K562 (cell line): ENCODE measurements around the gene ADIPOQ. TPM values are rescaled to one million over a fixed set of nuclear protein-coding genes. Genes with fewer than 3 reads are reported as not detected.

Source experiments
- ATAC-seq: fragments of 200-7000 bp; cut with Tn5 transposase; 3 replicates; pipeline ENCODE4 v1.9.1; 2020; ENCODE audit warnings: moderate library complexity
- BruUV-seq: library from RNA; stranded (reverse); fragments of 400-500 nt; replicated peaks from 2 replicates; lab custom pipeline; 2021; lab: Mats Ljungman, UMichigan
- CTCF ChIA-PET: fragments of 300-600 bp; formaldehyde crosslinking; extraction: SDS; loops from one replicate; lab custom pipeline; 2021; ENCODE audit warnings: low intra/inter-chr PET ratio; lab: Yijun Ruan, JAX
- POLR2A ChIA-PET: fragments of 300-600, 350-650 bp; sonication (Branson Sonifier 250); formaldehyde crosslinking; extraction: SDS; loops from one replicate; lab custom pipeline; 2021; ENCODE audit warnings: antibody characterized with exemption, inconsistent platforms; lab: Yijun Ruan, JAX
- DNase-seq, 4 experiments: peaks; one replicate each; pipeline versions ENCODE4 v3.0.0 to v3.0.0-alpha.2; 2011 to 2018; ENCODE audit warnings: low spot score in 3 of 4, mixed read lengths in 3 of 4; ENCODE audit errors: extremely low read depth in 1 of 4
- FAIRE-seq: peaks from 2 replicates; lab custom pipeline; 2011; peaks lifted over from hg19 to GRCh38; lab: Jason Lieb, UNC
- H2AFZ ChIP-seq: 2 replicates; pipeline ENCODE4 v1.6.0; 2011; ENCODE audit warnings: low read depth, low read length, control low read depth, inconsistent platforms
- H3K27ac ChIP-seq: fragments of 200-600 bp; 3 replicates; pipeline ENCODE4 v1.8.0; 2011; ENCODE audit warnings: low read depth, mild to moderate bottlenecking, control low read depth, inconsistent platforms, low read length, moderate library complexity, mixed read lengths; ENCODE audit errors: extremely low read depth
- H3K27me3 ChIP-seq, 2 experiments: fragments of 300-600 bp in 1 of 2; 2 replicates in 1 of 2; 3 replicates in 1 of 2; pipeline versions ENCODE4 v1.6.0 to v1.8.0; 2011; ENCODE audit warnings: inconsistent platforms in 2 of 2, low read length in 2 of 2, mild to moderate bottlenecking in 1 of 2, mixed read lengths in 1 of 2, moderate library complexity in 1 of 2; ENCODE audit not compliant: control insufficient read depth in 2 of 2, insufficient read depth in 2 of 2
- H3K36me3 ChIP-seq: fragments of 300-600 bp; 3 replicates; pipeline ENCODE4 v1.8.0; 2011; ENCODE audit warnings: mild to moderate bottlenecking, low read length, inconsistent platforms; ENCODE audit not compliant: control insufficient read depth, insufficient read depth
- H3K4me1 ChIP-seq, 2 experiments: fragments of 200-600 bp in 1 of 2; replicated peaks in 1 of 2; 2 replicates in 1 of 2; 3 replicates in 1 of 2; pipeline versions ENCODE4 v1.5.1 to v1.8.0; 2011; ENCODE audit warnings: inconsistent platforms in 2 of 2, low read length in 2 of 2, mild to moderate bottlenecking in 1 of 2, mixed read lengths in 1 of 2, moderate library complexity in 1 of 2; ENCODE audit not compliant: control insufficient read depth in 2 of 2, insufficient read depth in 2 of 2
- H3K4me2 ChIP-seq: 2 replicates; pipeline ENCODE4 v1.6.1; 2011; ENCODE audit warnings: low read length, control low read depth, inconsistent platforms, mixed read lengths; ENCODE audit not compliant: insufficient read depth
- H3K4me3 ChIP-seq: fragments of 200-600 bp; sonication (generic), shearing (Covaris generic); 2 replicates; pipeline ENCODE4 v1.5.1; 2016; ENCODE audit warnings: control low read depth, inconsistent platforms
- H3K79me2 ChIP-seq: fragments of 200-600 bp; 3 replicates; pipeline ENCODE4 v1.8.0; 2011; ENCODE audit warnings: low read length, inconsistent platforms; ENCODE audit not compliant: control insufficient read depth, insufficient read depth
- H3K9ac ChIP-seq, 2 experiments: 2 replicates each; pipeline versions ENCODE4 v1.6.0 to v1.6.1; 2011; ENCODE audit warnings: low read depth in 2 of 2, low read length in 2 of 2, control low read depth in 1 of 2, inconsistent platforms in 1 of 2, mild to moderate bottlenecking in 1 of 2, mixed read lengths in 1 of 2; ENCODE audit not compliant: insufficient read depth in 1 of 2
- H3K9me1 ChIP-seq: one replicate; pipeline ENCODE4 v1.6.0; 2011; ENCODE audit warnings: inconsistent platforms, mild to moderate bottlenecking, low read length, moderate library complexity; ENCODE audit not compliant: control insufficient read depth, insufficient read depth
- H3K9me3 ChIP-seq: replicated peaks from 2 replicates; pipeline ENCODE4 v1.5.1; 2011; ENCODE audit warnings: low read depth, low read length, inconsistent platforms; ENCODE audit not compliant: control insufficient read depth, insufficient read depth
- H4K20me1 ChIP-seq: replicated peaks from 2 replicates; pipeline ENCODE4 v1.6.1; 2011; ENCODE audit warnings: low read length, inconsistent platforms, mixed read lengths; ENCODE audit not compliant: control insufficient read depth, insufficient read depth
- BRD4 ChIP-seq: fragments of 200-600 bp; sonication (generic); IDR thresholded peaks from 2 replicates; pipeline ENCODE4 v1.6.1; 2017; ENCODE audit warnings: inconsistent platforms
- ETV6 ChIP-seq, 3 experiments: fragments of 150-350 bp in 1 of 3; sonication (generic) in 1 of 3; formaldehyde crosslinking in 1 of 3; IDR thresholded peaks; 2 replicates each; pipeline versions ENCODE4 v1.6.1 to v1.8.0; 2014 to 2022; ENCODE audit warnings: borderline replicate concordance in 2 of 3, low read depth in 2 of 3, antibody characterized with exemption in 1 of 3, low read length in 1 of 3, mild to moderate bottlenecking in 1 of 3, missing genetic modification reagents in 1 of 3
- MAFK ChIP-seq: IDR thresholded peaks from 2 replicates; pipeline ENCODE4 v1.6.1; 2011; ENCODE audit warnings: low read length, improper control_type of control experiment
- NRF1 ChIP-seq, 2 experiments: fragments of 450-650 bp; IDR thresholded peaks in 1 of 2; conservative IDR thresholded peaks in 1 of 2; 2 replicates each; pipeline ENCODE4 v1.6.1; 2014; ENCODE audit warnings: mild to moderate bottlenecking in 2 of 2
- OTX1 ChIP-seq: fragments of 450-650 bp; formaldehyde crosslinking; IDR thresholded peaks from 2 replicates; pipeline ENCODE4 v1.4.0; 2022; ENCODE audit warnings: mild to moderate bottlenecking
- SIX5 ChIP-seq, 2 experiments: IDR thresholded peaks; 2 replicates each; pipeline ENCODE4 v1.6.1; 2011; ENCODE audit warnings: low read length in 2 of 2, borderline replicate concordance in 1 of 2, low read depth in 1 of 2, mild to moderate bottlenecking in 1 of 2, moderate library complexity in 1 of 2; ENCODE audit not compliant: insufficient read depth in 1 of 2
- SMARCB1 ChIP-seq: IDR thresholded peaks from 2 replicates; pipeline ENCODE4 v1.6.1; 2011; ENCODE audit warnings: improper control_type of control experiment, low read depth; ENCODE audit not compliant: insufficient read length
- SNIP1 ChIP-seq: fragments of 450-650 bp; IDR thresholded peaks from 2 replicates; pipeline ENCODE4 v1.7.1; 2017; ENCODE audit warnings: low read depth, mild to moderate bottlenecking
- STAT5B ChIP-seq: fragments of 250-450 bp; sonication (Bioruptor Pico); IDR thresholded peaks from 2 replicates; pipeline ENCODE4 v1.8.0; 2021; ENCODE audit warnings: mild to moderate bottlenecking, inconsistent platforms
- TAF1 ChIP-seq: IDR thresholded peaks from 2 replicates; pipeline ENCODE4 v1.6.1; 2011; ENCODE audit warnings: mild to moderate bottlenecking, low read length, moderate library complexity; ENCODE audit not compliant: insufficient read depth, control insufficient read depth, severe bottlenecking; ENCODE audit errors: extremely low read depth
- TAF15 ChIP-seq: fragments of 200-400 bp; formaldehyde crosslinking; IDR thresholded peaks from 2 replicates; pipeline ENCODE4 v1.6.1; 2017; ENCODE audit warnings: mild to moderate bottlenecking, low read depth, low read length, moderate library complexity
- WHSC1 ChIP-seq: IDR thresholded peaks from one replicate; pipeline ENCODE4 v1.6.1; 2012; ENCODE audit warnings: low read length, control low read depth, inconsistent platforms
- ZFPM2 ChIP-seq: fragments of 250-450 bp; sonication (Bioruptor Pico); IDR thresholded peaks from 2 replicates; pipeline ENCODE4 v1.5.1; 2022; ENCODE audit warnings: mild to moderate bottlenecking
- ZFX ChIP-seq: sonication (generic); formaldehyde crosslinking; IDR thresholded peaks from 2 replicates; pipeline ENCODE4 v1.8.0; 2022; ENCODE audit warnings: mild to moderate bottlenecking, missing genetic modification reagents, moderate library complexity
- ZNF586 ChIP-seq: fragments of 450-650 bp; formaldehyde crosslinking; conservative IDR thresholded peaks from 2 replicates; pipeline ENCODE4 v1.4.0; 2020; ENCODE audit warnings: mild to moderate bottlenecking, moderate library complexity
- WGBS: fragments of 100-300 bp; shearing (Covaris generic); methylation state at CpG from one replicate; pipeline ENCODE4 v1.1.6; 2016; ENCODE audit warnings: low coverage, mixed read lengths; ENCODE audit not compliant: insufficient coverage; ENCODE audit errors: missing lambda C conversion rate; 5-methylcytosine and 5-hydroxymethylcytosine counted together
- in situ Hi-C: fragments of 300-500 bp; cut with MboI; formaldehyde crosslinking; loops from 4 replicates; pipeline ENCODE4 v1.15.0; 2018; ENCODE audit warnings: inconsistent platforms, mixed read lengths
- intact Hi-C: fragments of 100-400 bp; cut with micrococcal nuclease; formaldehyde crosslinking; loops from 2 replicates; pipeline ENCODE4 v1.14.2; 2022
- polyA plus RNA-seq, 8 experiments: library from polyadenylated mRNA; depleted of rRNA in 4 of 8; stranded (reverse) in 5 of 8; unstranded in 3 of 8; fragments of >200 nt; fragmentation: Nextera tagmentation in 2 of 8; fragmentation: Illumina TruSeq in 1 of 8; extraction: Ambion mirVana in 2 of 8; extraction: Trizol in 1 of 8; gene quantifications; 2 replicates each; pipeline versions ENCODE4 v1.2.1 to v1.2.3, GENCODE V29; 2011 to 2014; ENCODE audit warnings: inconsistent platforms in 1 of 8, missing spikeins in 1 of 8
- total RNA-seq, 7 experiments: library from RNA; depleted of rRNA in 6 of 7; stranded (reverse); fragments of >200 nt in 6 of 7; fragmentation: Illumina TruSeq in 2 of 7; extraction: Trizol in 2 of 7; gene quantifications; 2 replicates each; pipeline versions ENCODE4 v1.2.1 to v1.2.3, GENCODE V29; 2011 to 2021; ENCODE audit warnings: low replicate concordance in 1 of 7

Gene ADIPOQ
- total and polyA plus RNA-seq, 9 of the 15 experiments (the other 6 are each of a cell fraction or from before 2014, with no cell fraction given), result 0.01 to 0.04 (median 0.03) TPM; not detected in 4

- H4K20me1 ChIP-seq, result no peaks in the 10 kb centered on the region
- no peaks in the 10 kb centered on the region for H3K27me3 ChIP-seq
- no peaks in the 10 kb centered on the region for H3K9me3 ChIP-seq
- H3K4me3 ChIP-seq, result no peak overlapping the region
- H3K27ac ChIP-seq, result no peak overlapping the region
- FAIRE-seq, result no peak
- H3K4me2 ChIP-seq, result no peak overlapping the region
- DNase-seq, result no peak
- BruUV-seq, result no TSS peak
- no peak for ATAC-seq
- no peaks in the 10 kb centered on the region for H3K36me3 ChIP-seq
- CTCF ChIA-PET, result no interaction called here
- WGBS, result 54% methylated on average over 2 of the region's 2 CpGs
- H3K9ac ChIP-seq, result no peak overlapping the region
- intact Hi-C loops, result no loop called here
- H2AFZ ChIP-seq, result no peak overlapping the region
- POLR2A ChIA-PET, result interaction anchor here (0.7 kb wide), 1 partner anchor 35 kb away, joined by 3 read pairs; no protein-coding TSS in a partner anchor
- H3K4me1 ChIP-seq, result no peaks in the 10 kb centered on the region; a peak in 1 of 5 replicates
- H3K9me1 ChIP-seq, result no peaks in the 10 kb centered on the region
- in situ Hi-C loops, result loop anchor here (5.0 to 10.0 kb wide), 2 partner anchors 85 to 317 kb away; partner anchors contain the start of gene ST6GAL1
- no peaks in the 10 kb centered on the region for H3K79me2 ChIP-seq
- TF ChIP-seq SNIP1, result no peak
- no peak for TF ChIP-seq MAFK
- no peak for TF ChIP-seq TAF15
- no peak for TF ChIP-seq WHSC1
- no peak for TF ChIP-seq ETV6 (IDR thresholded peaks at IDR 0.05; ENCODE audit: borderline replicate concordance in 1 of 2, low read depth in 2 of 2, low read length in 1 of 2)
- TF ChIP-seq ETV6 (CRISPR knock-in tag; IDR thresholded peaks at IDR 0.05; ENCODE audit: borderline replicate concordance), result no peak
- TF ChIP-seq BRD4, result no peak
- TF ChIP-seq NRF1 (conservative IDR thresholded peaks at IDR 0.05 in 1 of 2, IDR thresholded peaks at IDR 0.05 in 1 of 2), result no peak
- TF ChIP-seq ZNF586 (CRISPR knock-in tag), result no peak
- no peak for TF ChIP-seq SMARCB1
- no peak for TF ChIP-seq OTX1 (CRISPR knock-in tag)
- TF ChIP-seq TAF1, result no peak
- no peak for TF ChIP-seq ZFX (CRISPR knock-in tag)
- TF ChIP-seq STAT5B (CRISPR knock-in tag), result no peak
- no peak for TF ChIP-seq SIX5 (IDR thresholded peaks at IDR 0.05; ENCODE audit: borderline replicate concordance in 1 of 2, insufficient read depth in 1 of 2, low read depth in 1 of 2, low read length in 2 of 2)
- TF ChIP-seq ZFPM2 (CRISPR knock-in tag), result no peak
Measured at GRCh38 chr3:186847437-186847836, 4.9 kb downstream of the ADIPOQ start.
